ENCODE results near the gene BIVM.
"Not testable (repeated sequence)": the region's sequence is repeated elsewhere in the genome, so short reads cannot be mapped to it uniquely, and the experiment has no call there.

The BIVM gene

GRCh38 chr13:102777736-102778135, 21.2 kb upstream of the BIVM start:
- ATAC-seq = no peak
- TF ChIP-seq BACH2 (CRISPR knock-in tag; IDR thresholded peaks at IDR 0.05; ENCODE audit: borderline replicate concordance) = no peak
- TF ChIP-seq TSHZ2 (CRISPR knock-in tag; IDR thresholded peaks at IDR 0.05) = no peak
- no peak for TF ChIP-seq CREB5 (CRISPR knock-in tag; IDR thresholded peaks at IDR 0.05; ENCODE audit: low read depth)
- TF ChIP-seq PATZ1 (CRISPR knock-in tag; IDR thresholded peaks at IDR 0.05; ENCODE audit: borderline replicate concordance) = no peak

GRCh38 chr13:102779436-102780159, 19.3 kb upstream of the BIVM start:
- no peak for ATAC-seq
- no peak for TF ChIP-seq TOX (CRISPR knock-in tag; IDR thresholded peaks at IDR 0.05; ENCODE audit: borderline replicate concordance)
- TF ChIP-seq ARNTL (CRISPR knock-in tag; IDR thresholded peaks at IDR 0.05; ENCODE audit: borderline replicate concordance, low read depth) = no peak
- no peak for TF ChIP-seq ZFP30 (CRISPR knock-in tag; IDR thresholded peaks at IDR 0.05)
- TF ChIP-seq ZC3H10 (CRISPR knock-in tag; IDR thresholded peaks at IDR 0.05) = no peak
- TF ChIP-seq ZNF565 (CRISPR knock-in tag; conservative IDR thresholded peaks at IDR 0.05; ENCODE audit: low read depth) = no peak
- no peak for TF ChIP-seq ZNF70 (CRISPR knock-in tag; IDR thresholded peaks at IDR 0.05)
- TF ChIP-seq TSHZ2 (CRISPR knock-in tag; IDR thresholded peaks at IDR 0.05) = no peak
- TF ChIP-seq SNAI2 (CRISPR knock-in tag; IDR thresholded peaks at IDR 0.05) = no peak
- no peak for TF ChIP-seq POU6F1 (CRISPR knock-in tag; IDR thresholded peaks at IDR 0.05; ENCODE audit: borderline replicate concordance, low read depth)
- no peak for TF ChIP-seq ISL1 (CRISPR knock-in tag; IDR thresholded peaks at IDR 0.05)
- TF ChIP-seq ZFP3 (CRISPR knock-in tag; IDR thresholded peaks at IDR 0.05) = no peak
- TF ChIP-seq OSR1 (CRISPR knock-in tag; IDR thresholded peaks at IDR 0.05) = no peak
- no peak for TF ChIP-seq CREB5 (CRISPR knock-in tag; IDR thresholded peaks at IDR 0.05; ENCODE audit: low read depth)
- no peak for TF ChIP-seq ZNF8 (CRISPR knock-in tag; IDR thresholded peaks at IDR 0.05)

- ATAC-seq = not testable (repeated sequence)
These were observed 18.3 kb upstream of the BIVM start for GRCh38 chr13:102780656-102781055.

All from SK-N-SH treated with all-trans-retinoic acid at 6 μM for 48 hours (cell line).